Tibial artery (tissue), 4 donors: ENCODE results near the gene CLEC19A.

Experiments
- DNase-seq, 2 donors: peaks; one replicate each; pipeline ENCODE4 v3.0.0-alpha.2; 2019
- H3K27ac ChIP-seq, 2 donors: fragments of 200-600 bp; sonication (generic) in 1 of 2; 1 replicate in 1 of 2; 2 replicates in 1 of 2; pipeline ENCODE4 v1.5.1; 2018 to 2019; ENCODE audit warnings: mild to moderate bottlenecking in 1 of 2
- H3K27me3 ChIP-seq, 2 donors: fragments of 200-600 bp; sonication (generic) in 1 of 2; one replicate each; pipeline versions ENCODE4 v1.5.1 to v1.6.0; 2016 to 2019
- H3K36me3 ChIP-seq, 3 donors: fragments of 200-600 bp; sonication (generic) in 2 of 3; one replicate each; pipeline ENCODE4 v1.5.1; 2016 to 2019; ENCODE audit warnings: mild to moderate bottlenecking in 2 of 3
- H3K4me1 ChIP-seq, 4 donors: fragments of 200-600 bp; sonication (generic) in 2 of 4; 1 replicate in 3 of 4; 2 replicates in 1 of 4; pipeline ENCODE4 v1.5.1; 2016 to 2019
- H3K4me3 ChIP-seq, 2 donors: fragments of 200-600 bp; sonication (generic) in 1 of 2; 1 replicate in 1 of 2; 2 replicates in 1 of 2; pipeline ENCODE4 v1.5.1; 2018 to 2019; ENCODE audit warnings: mild to moderate bottlenecking in 2 of 2
- H3K9me3 ChIP-seq, 3 donors: fragments of 200-600 bp; sonication (generic) in 1 of 3; one replicate each; pipeline ENCODE4 v1.5.1; 2016 to 2019
- CTCF ChIP-seq, 2 experiments: fragments of 200-600 bp in 1 of 2; fragments of 450-650 bp in 1 of 2; IDR thresholded peaks; one replicate each; pipeline ENCODE4 v1.5.1; 2017 to 2019; ENCODE audit warnings: antibody characterized with exemption in 2 of 2, mild to moderate bottlenecking in 1 of 2, moderate library complexity in 1 of 2
- intact Hi-C: fragments of 100-400 bp; cut with DNase I; formaldehyde crosslinking; loops from one replicate; pipeline ENCODE4 v1.15.0; 2023; ENCODE audit warnings: low total_unique reads

CLEC19A gene

GRCh38 chr16:19284207-19284606, 1.3 kb upstream of the CLEC19A start:
- H3K36me3 ChIP-seq: no peaks in the 10 kb centered on the region
- no peak for TF ChIP-seq CTCF (IDR thresholded peaks at IDR 0.05)
- intact Hi-C loops: no loop called here
- no peaks in the 10 kb centered on the region for H3K4me1 ChIP-seq
- H3K27ac ChIP-seq: no peak overlapping the region
- H3K9me3 ChIP-seq: no peaks in the 10 kb centered on the region
- no peak for DNase-seq
- H3K4me3 ChIP-seq: no peak overlapping the region
- H3K27me3 ChIP-seq: no peaks in the 10 kb centered on the region

- H3K36me3 ChIP-seq: no peaks in the 10 kb centered on the region
- no peak overlapping the region for H3K27ac ChIP-seq
- H3K4me1 ChIP-seq: no peaks in the 10 kb centered on the region
- H3K9me3 ChIP-seq: no peaks in the 10 kb centered on the region
- no peak overlapping the region for H3K4me3 ChIP-seq
- intact Hi-C loops: no loop called here
- DNase-seq: no peak
- no peak for TF ChIP-seq CTCF (IDR thresholded peaks at IDR 0.05)
- H3K27me3 ChIP-seq: no peaks in the 10 kb centered on the region
Observed at GRCh38 chr16:19286827-19287226, 1.3 kb downstream of the CLEC19A start.

- TF ChIP-seq CTCF (IDR thresholded peaks at IDR 0.05): no peak
- intact Hi-C loops: no loop called here
- no peak overlapping the region for H3K27ac ChIP-seq
- H3K36me3 ChIP-seq: no peaks in the 10 kb centered on the region
- H3K4me3 ChIP-seq: no peak overlapping the region
- H3K27me3 ChIP-seq: no peaks in the 10 kb centered on the region
- H3K9me3 ChIP-seq: no peaks in the 10 kb centered on the region
- H3K4me1 ChIP-seq: no peaks in the 10 kb centered on the region
- DNase-seq: no peak
Observed at GRCh38 chr16:19287241-19287640, 1.7 kb downstream of the CLEC19A start.

GRCh38 chr16:19288872-19289799, 3.6 kb downstream of the CLEC19A start:
- H3K27ac ChIP-seq: no peak overlapping the region
- no peaks in the 10 kb centered on the region for H3K27me3 ChIP-seq
- DNase-seq: no peak
- H3K4me1 ChIP-seq: no peaks in the 10 kb centered on the region
- intact Hi-C loops: no loop called here
- no peak overlapping the region for H3K4me3 ChIP-seq
- no peaks in the 10 kb centered on the region for H3K36me3 ChIP-seq
- H3K9me3 ChIP-seq: no peaks in the 10 kb centered on the region
- TF ChIP-seq CTCF (IDR thresholded peaks at IDR 0.05): no peak

GRCh38 chr16:19289811-19290485, 4.4 kb downstream of the CLEC19A start:
- Histone ChIP-seq H3K36me3 (no peaks in the 10 kb centered on the region), H3K9me3 (no peaks in the 10 kb centered on the region), H3K27me3 (no peaks in the 10 kb centered on the region), H3K27ac (no peak overlapping the region), H3K4me3 (no peak overlapping the region), H3K4me1 (no peaks in the 10 kb centered on the region)
- no peak for TF ChIP-seq CTCF (IDR thresholded peaks at IDR 0.05)
- DNase-seq: no peak
- intact Hi-C loops: no loop called here
